MM.1S (cell line): ENCODE measurements around the gene CBARP.
A peak's percentile ranks its signal among the peaks of the same experiment; 100 is the strongest.

Experiments
- DNase-seq: peaks from one replicate; pipeline ENCODE4 v3.0.0-alpha.2; 2015
- H2AFZ ChIP-seq: fragments of 300-600 bp; sonication (generic); 2 replicates; pipeline ENCODE4 v1.6.0; 2016; ENCODE audit warnings: antibody characterized with exemption, low read length
- H3F3A ChIP-seq: fragments of 300-600 bp; sonication (generic); 2 replicates; pipeline ENCODE4 v1.6.1; 2016; ENCODE audit warnings: mild to moderate bottlenecking, antibody characterized with exemption, low read length, moderate library complexity, mixed read lengths; ENCODE audit not compliant: insufficient read depth
- H3K27ac ChIP-seq: fragments of 300-600 bp; sonication (generic); 2 replicates; pipeline ENCODE4 v1.5.1; 2016; ENCODE audit warnings: mild to moderate bottlenecking, low read length
- H3K27me3 ChIP-seq: fragments of 300-600 bp; sonication (generic); replicated peaks from 2 replicates; pipeline ENCODE4 v1.6.0; 2016; ENCODE audit warnings: low read length; ENCODE audit not compliant: insufficient read depth
- H3K36me3 ChIP-seq: fragments of 300-600 bp; sonication (generic); replicated peaks from 2 replicates; pipeline ENCODE4 v1.6.1; 2016; ENCODE audit warnings: mild to moderate bottlenecking, low read length, mixed read lengths; ENCODE audit not compliant: insufficient read depth
- H3K4me1 ChIP-seq: fragments of 300-600 bp; sonication (generic); 2 replicates; pipeline ENCODE4 v1.6.1; 2016; ENCODE audit warnings: low read length, mixed read lengths
- H3K4me2 ChIP-seq: fragments of 300-600 bp; sonication (generic); 2 replicates; pipeline ENCODE4 v1.6.0; 2016; ENCODE audit warnings: low read depth, low read length
- H3K4me3 ChIP-seq: fragments of 300-600 bp; sonication (generic); 2 replicates; pipeline ENCODE4 v1.5.1; 2016; ENCODE audit warnings: low read length, mixed read lengths
- H3K79me2 ChIP-seq: fragments of 300-600 bp; sonication (generic); 2 replicates; pipeline ENCODE4 v1.6.1; 2016; ENCODE audit warnings: mixed run types, low read length, mixed read lengths
- H3K9ac ChIP-seq: fragments of 300-600 bp; sonication (generic); 2 replicates; pipeline ENCODE4 v1.6.1; 2016; ENCODE audit warnings: low read length, mixed read lengths
- H3K9me2 ChIP-seq: fragments of 300-600 bp; sonication (generic); replicated peaks from 2 replicates; pipeline ENCODE4 v1.6.1; 2016; ENCODE audit warnings: mild to moderate bottlenecking, low read length, mixed read lengths; ENCODE audit not compliant: insufficient read depth
- H3K9me3 ChIP-seq: fragments of 300-600 bp; sonication (generic); replicated peaks from 2 replicates; pipeline ENCODE4 v1.6.1; 2016; ENCODE audit warnings: mild to moderate bottlenecking, low read length, mixed read lengths; ENCODE audit not compliant: insufficient read depth
- H4K20me1 ChIP-seq: fragments of 300-600 bp; sonication (generic); 2 replicates; pipeline ENCODE4 v1.6.1; 2016; ENCODE audit warnings: mild to moderate bottlenecking, low read length, moderate library complexity, mixed read lengths; ENCODE audit not compliant: insufficient read depth
- EZH2 ChIP-seq: fragments of 300-600 bp; sonication (generic); optimal IDR thresholded peaks from 2 replicates; pipeline ENCODE3; 2017; ENCODE audit warnings: low read depth, mild to moderate bottlenecking, antibody characterized with exemption, low read length, mixed read lengths
- EZH2phosphoT487 ChIP-seq: fragments of 300-600 bp; sonication (generic); IDR thresholded peaks from 2 replicates; pipeline ENCODE4 v1.6.1; 2018; ENCODE audit warnings: antibody characterized with exemption, low read length
- TF ChIP-seq, protein P1 (sequence below): fragments of 300-600 bp; sonication (generic); IDR thresholded peaks from 2 replicates; pipeline ENCODE4 v1.5.1; 2016; ENCODE audit warnings: antibody characterized with exemption, low read length, mixed read lengths

Gene CBARP

DNA sequence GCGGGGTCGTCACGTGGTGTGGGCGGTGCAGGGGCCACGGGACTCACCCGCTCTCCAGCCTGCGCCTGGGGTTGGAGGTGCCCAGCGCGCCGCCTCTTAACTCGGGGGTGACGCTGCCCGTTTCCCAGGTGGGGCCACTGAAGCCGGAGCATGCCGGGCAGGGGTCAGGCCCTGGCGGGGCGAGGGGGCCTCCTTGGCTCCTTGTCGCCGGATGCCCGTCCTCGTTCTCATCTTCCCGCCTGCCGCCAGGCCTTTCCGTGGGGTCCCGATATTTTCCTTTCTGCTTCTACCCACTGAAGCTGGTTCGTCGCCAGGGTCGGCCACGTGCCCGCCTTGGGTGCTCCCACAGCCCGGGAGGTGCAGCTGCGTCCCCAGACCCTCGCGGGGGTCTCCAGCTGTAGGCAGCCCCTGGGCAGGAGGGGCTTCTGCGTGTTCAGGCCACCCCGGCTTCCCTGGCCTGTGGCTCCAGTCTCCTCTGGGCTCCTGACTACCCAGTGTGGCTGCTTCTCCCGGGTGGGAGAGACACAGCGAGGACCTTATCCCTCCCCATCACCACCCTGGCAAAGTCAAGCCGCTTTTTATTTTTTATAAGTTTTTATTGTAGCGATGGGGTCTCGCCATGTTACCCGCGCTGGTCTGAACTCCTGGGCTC is 38.3 kb upstream of the CBARP start:
- Histone ChIP-seq H3K9me3 (no peaks in the 10 kb centered on the region), H3K27me3 (no peaks in the 10 kb centered on the region), H3K4me2 (peak overlapping the region; percentile 94), H3K4me1 (peaks cover 16% of the 10 kb centered on the region), H3K79me2 (peaks cover 65% of the 10 kb centered on the region), H3F3A (peaks cover 52% of the 10 kb centered on the region), H3K9me2 (no peaks in the 10 kb centered on the region), H3K27ac (peak overlapping the region; percentile 97), H3K9ac (peak overlapping the region; percentile 97), H2AFZ (peak overlapping the region; percentile 9; the same call in 1 of the 2 replicates), H4K20me1 (no peaks in the 10 kb centered on the region), H3K4me3 (peak overlapping the region; percentile 92), H3K36me3 (peaks cover 33% of the 10 kb centered on the region)
- TF ChIP-seq EZH2 (no peak), EZH2phosphoT487 (no peak)
- TF ChIP-seq, protein P1, sequence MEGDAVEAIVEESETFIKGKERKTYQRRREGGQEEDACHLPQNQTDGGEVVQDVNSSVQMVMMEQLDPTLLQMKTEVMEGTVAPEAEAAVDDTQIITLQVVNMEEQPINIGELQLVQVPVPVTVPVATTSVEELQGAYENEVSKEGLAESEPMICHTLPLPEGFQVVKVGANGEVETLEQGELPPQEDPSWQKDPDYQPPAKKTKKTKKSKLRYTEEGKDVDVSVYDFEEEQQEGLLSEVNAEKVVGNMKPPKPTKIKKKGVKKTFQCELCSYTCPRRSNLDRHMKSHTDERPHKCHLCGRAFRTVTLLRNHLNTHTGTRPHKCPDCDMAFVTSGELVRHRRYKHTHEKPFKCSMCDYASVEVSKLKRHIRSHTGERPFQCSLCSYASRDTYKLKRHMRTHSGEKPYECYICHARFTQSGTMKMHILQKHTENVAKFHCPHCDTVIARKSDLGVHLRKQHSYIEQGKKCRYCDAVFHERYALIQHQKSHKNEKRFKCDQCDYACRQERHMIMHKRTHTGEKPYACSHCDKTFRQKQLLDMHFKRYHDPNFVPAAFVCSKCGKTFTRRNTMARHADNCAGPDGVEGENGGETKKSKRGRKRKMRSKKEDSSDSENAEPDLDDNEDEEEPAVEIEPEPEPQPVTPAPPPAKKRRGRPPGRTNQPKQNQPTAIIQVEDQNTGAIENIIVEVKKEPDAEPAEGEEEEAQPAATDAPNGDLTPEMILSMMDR: no peak
- no peak for DNase-seq

DNA sequence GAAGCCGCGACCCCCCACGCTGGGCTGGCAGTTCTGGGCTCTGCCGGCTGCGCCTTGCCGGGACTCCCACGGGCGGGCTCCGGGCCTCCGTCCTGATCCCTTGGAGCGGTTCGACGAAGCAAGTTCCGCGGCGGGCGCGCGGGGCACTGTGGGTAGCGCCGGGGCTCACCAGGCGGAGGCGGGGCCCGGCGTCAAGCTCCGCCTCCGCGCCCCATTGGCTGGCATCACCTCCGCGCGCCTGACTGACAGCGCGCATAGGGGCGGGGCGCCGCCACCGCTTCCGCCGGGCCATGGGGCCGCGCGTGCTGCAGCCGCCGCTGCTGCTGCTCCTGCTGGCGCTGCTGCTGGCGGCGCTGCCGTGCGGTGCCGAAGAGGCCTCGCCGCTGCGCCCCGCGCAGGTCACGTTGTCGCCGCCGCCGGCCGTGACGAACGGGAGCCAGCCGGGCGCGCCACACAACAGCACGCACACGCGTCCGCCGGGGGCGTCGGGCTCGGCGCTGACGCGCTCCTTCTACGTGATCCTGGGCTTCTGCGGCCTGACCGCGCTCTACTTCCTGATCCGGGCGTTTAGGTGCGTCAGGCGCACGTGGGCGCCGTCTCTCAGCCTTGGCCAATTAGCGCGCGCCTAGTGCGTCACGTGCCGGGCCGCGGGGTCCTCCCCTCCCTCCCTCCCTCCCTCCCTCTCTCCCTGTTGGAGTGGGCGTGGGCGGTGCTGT is 37.6 kb upstream of the CBARP start, which contains the start of gene FAM174C:
TSS of gene FAM174C (plus strand) at position 271 of the 716 bp plus-strand sequence. CDS start at position 291, 20 bp downstream.
- Histone ChIP-seq H2AFZ (peak within 1 kb of the TSS; percentile 9; the same call in 1 of the 2 replicates), H3F3A (peaks cover 52% of the 10 kb centered on the region), H3K27ac (peak within 1 kb of the TSS; percentile 97), H4K20me1 (no peaks in the 10 kb centered on the region), H3K9ac (peak within 1 kb of the TSS; percentile 97), H3K27me3 (no peaks in the 10 kb centered on the region), H3K4me2 (peak within 1 kb of the TSS; percentile 94), H3K36me3 (peaks cover 37% of the 10 kb centered on the region), H3K9me3 (no peaks in the 10 kb centered on the region), H3K4me3 (peak within 1 kb of the TSS; percentile 92), H3K9me2 (no peaks in the 10 kb centered on the region), H3K4me1 (peaks cover 22% of the 10 kb centered on the region), H3K79me2 (peaks cover 72% of the 10 kb centered on the region)
- DNase-seq: peak; percentile 99
- no peak for TF ChIP-seq EZH2
- TF ChIP-seq EZH2phosphoT487: no peak
- TF ChIP-seq, protein P1: no peak

DNA sequence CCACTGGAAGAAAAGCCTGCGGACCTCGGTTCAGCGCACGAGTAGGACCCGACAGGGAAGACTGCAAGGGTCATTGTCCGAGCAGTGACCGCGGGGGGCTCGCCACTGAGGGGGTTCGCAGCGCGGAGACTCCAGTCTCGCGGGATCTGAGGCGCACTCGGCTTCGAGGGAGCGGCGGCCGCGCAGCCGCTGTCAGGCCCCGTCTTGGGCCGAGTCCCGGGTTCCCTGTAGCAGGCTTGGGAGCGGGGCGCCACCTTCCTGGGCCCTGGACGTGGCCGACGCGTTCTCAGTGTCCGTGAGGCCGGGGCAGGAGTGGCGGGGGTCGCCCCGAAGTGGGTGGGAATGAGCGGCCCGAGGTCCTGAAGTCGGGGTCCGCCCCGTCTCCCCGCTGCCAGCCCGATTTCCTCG is 37.1 kb upstream of the CBARP start:
- Histone ChIP-seq H3K79me2 (peaks cover 77% of the 10 kb centered on the region), H3K36me3 (peaks cover 37% of the 10 kb centered on the region)

More for the DNA sequence above, 37.1 kb upstream of the CBARP start:
- peak overlapping the region; percentile 92 for H3K4me3 ChIP-seq
- no peaks in the 10 kb centered on the region for H3K27me3 ChIP-seq
- no peak for TF ChIP-seq EZH2
- TF ChIP-seq EZH2phosphoT487: no peak
- TF ChIP-seq, protein P1: no peak
- peak overlapping the region; percentile 92 for H3K4me2 ChIP-seq
- H3K4me1 ChIP-seq: peaks cover 26% of the 10 kb centered on the region
- DNase-seq: no peak
- peaks cover 55% of the 10 kb centered on the region for H3F3A ChIP-seq
- no peaks in the 10 kb centered on the region for H3K9me2 ChIP-seq
- peak overlapping the region; percentile 97 for H3K9ac ChIP-seq
- no peaks in the 10 kb centered on the region for H3K9me3 ChIP-seq
- peak overlapping the region; percentile 97 for H3K27ac ChIP-seq
- no peak overlapping the region for H2AFZ ChIP-seq
- H4K20me1 ChIP-seq: no peaks in the 10 kb centered on the region
